Natural killer cell (primary cell): ENCODE measurements around the gene DICER1. TPM values are rescaled to one million over a fixed set of nuclear protein-coding genes. Genes with fewer than 3 reads are reported as not detected.

ENCODE experiments used
- ATAC-seq, 3 donors: fragments of 150-1000 bp in 2 of 3; fragments of 200-7000 bp in 1 of 3; cut with Tn5 transposase; 1 replicate in 1 of 3; 2 replicates in 2 of 3; pipeline ENCODE4 v1.10.0; 2021; ENCODE audit warnings: mild to moderate bottlenecking in 2 of 3, moderate library complexity in 2 of 3
- DNase-seq, 2 donors: peaks; one replicate each; pipeline versions ENCODE4 v3.0.0 to v3.0.0-alpha.2; 2013 to 2021; ENCODE audit warnings: mixed read lengths in 1 of 2
- H3K27ac ChIP-seq: one replicate; pipeline ENCODE4 v1.5.1; 2013; ENCODE audit warnings: mild to moderate bottlenecking, low read length
- H3K27me3 ChIP-seq: one replicate; pipeline ENCODE4 v1.6.1; 2013; ENCODE audit warnings: low read length; ENCODE audit not compliant: control insufficient read depth, insufficient read depth
- H3K36me3 ChIP-seq: one replicate; pipeline ENCODE4 v1.6.1; 2013; ENCODE audit warnings: low read length; ENCODE audit not compliant: control insufficient read depth, insufficient read depth
- H3K4me1 ChIP-seq: one replicate; pipeline ENCODE4 v1.6.1; 2013; ENCODE audit warnings: low read length; ENCODE audit not compliant: control insufficient read depth, insufficient read depth
- H3K4me3 ChIP-seq: one replicate; pipeline ENCODE4 v1.5.1; 2013; ENCODE audit warnings: low read length
- H3K9me3 ChIP-seq: one replicate; pipeline ENCODE4 v1.6.1; 2013; ENCODE audit warnings: low read length; ENCODE audit not compliant: control insufficient read depth, insufficient read depth
- H3K27ac Mint-ChIP-seq, 2 donors: one replicate each; pipeline ENCODE4 v1.8.0; 2022; ENCODE audit warnings: mild to moderate bottlenecking in 2 of 2, mixed read lengths in 2 of 2, moderate library complexity in 1 of 2
- H3K27me3 Mint-ChIP-seq, 2 donors: one replicate each; pipeline ENCODE4 v1.8.0; 2022; ENCODE audit warnings: low read depth in 2 of 2, mixed read lengths in 2 of 2
- H3K36me3 Mint-ChIP-seq: one replicate; pipeline ENCODE4 v1.8.0; 2022; ENCODE audit warnings: mixed read lengths
- H3K4me1 Mint-ChIP-seq, 2 donors: one replicate each; pipeline ENCODE4 v1.8.0; 2022; ENCODE audit warnings: mixed read lengths in 2 of 2
- H3K4me3 Mint-ChIP-seq: one replicate; pipeline ENCODE4 v1.8.0; 2022; ENCODE audit warnings: mild to moderate bottlenecking, moderate library complexity, mixed read lengths
- H3K9me3 Mint-ChIP-seq, 2 donors: one replicate each; pipeline ENCODE4 v1.8.0; 2022; ENCODE audit warnings: mixed read lengths in 2 of 2
- CTCF ChIP-seq: fragments of 200-600 bp; IDR thresholded peaks from one replicate; pipeline ENCODE4 v1.8.0; 2022; ENCODE audit warnings: antibody characterized with exemption
- WGBS: methylation state at CpG from one replicate; pipeline ENCODE4 v1.1.7; 2013; ENCODE audit warnings: missing lambda C conversion rate; ENCODE audit not compliant: insufficient coverage; 5-methylcytosine and 5-hydroxymethylcytosine counted together
- intact Hi-C: fragments of 100-400 bp; cut with micrococcal nuclease; formaldehyde crosslinking; loops from one replicate; pipeline ENCODE4 v1.14.2; 2022
- total RNA-seq, 4 donors: library from RNA; stranded (reverse); fragments of 120-200 nt in 1 of 4; gene quantifications; one replicate each; pipeline versions ENCODE4 v1.2.3 to v1.2.4, GENCODE V29; 2013 to 2022

Gene DICER1
- total RNA-seq, 3 donors from 2014 or later (not counting 1 experiment from before 2014, with no cell fraction given): 47.7 to 59.3 (median 52.9) TPM

GRCh38 chr14:95200404-95200803, 43.1 kb upstream of the DICER1 start:
- Histone ChIP-seq H3K4me1 (no peaks in the 10 kb centered on the region), H3K27me3 (no peaks in the 10 kb centered on the region), H3K36me3 (no peaks in the 10 kb centered on the region), H3K27ac (no peak overlapping the region), H3K4me3 (no peak overlapping the region), H3K9me3 (no peaks in the 10 kb centered on the region)
- intact Hi-C loops: no loop called here
- no peak for TF ChIP-seq CTCF
- H3K27ac Mint-ChIP-seq: no peak overlapping the region
- H3K4me1 Mint-ChIP-seq: peaks cover 0 to 5% of the 10 kb centered on the region in 2 donors
- DNase-seq (no peak), ATAC-seq (no peak)
- H3K36me3 Mint-ChIP-seq: no peaks in the 10 kb centered on the region
- H3K9me3 Mint-ChIP-seq: no peaks in the 10 kb centered on the region
- no peak overlapping the region for H3K4me3 Mint-ChIP-seq
- WGBS: 82% methylated on average over 7 of the region's 7 CpGs
- peaks cover 6 to 31% of the 10 kb centered on the region in 2 donors for H3K27me3 Mint-ChIP-seq

DNA sequence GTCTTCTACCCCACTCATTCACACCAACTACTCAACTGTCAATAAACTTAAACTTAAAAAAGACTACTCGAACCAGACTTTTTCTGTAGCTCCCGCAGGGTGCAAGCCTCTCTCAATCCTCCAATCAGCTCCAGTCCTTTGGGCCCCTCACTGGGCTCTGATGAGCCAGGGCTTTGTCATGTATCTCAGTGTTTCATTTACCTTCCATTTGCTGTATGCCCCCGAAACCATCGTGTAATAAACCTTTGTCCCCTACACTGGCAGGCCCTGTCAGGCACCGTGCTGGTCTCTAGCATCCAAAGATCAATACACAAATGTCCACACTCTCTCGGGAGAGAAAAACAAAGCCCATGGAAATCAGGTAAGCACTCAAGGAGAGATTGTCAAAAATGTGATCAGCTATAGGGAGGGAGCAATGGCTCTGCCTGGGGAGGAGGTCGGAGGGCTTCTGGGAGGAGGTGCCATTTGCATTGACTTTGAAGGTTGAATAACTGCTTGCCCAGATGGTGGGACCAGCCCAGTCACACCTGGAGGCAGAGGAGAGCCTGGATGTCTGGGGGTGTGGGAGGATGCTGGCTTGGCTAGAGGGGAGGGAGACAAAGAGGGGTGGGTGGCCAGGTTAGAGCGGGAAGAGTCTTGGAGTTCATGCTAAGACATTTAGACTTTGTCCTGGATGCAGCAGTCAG, 42.1 kb upstream of the DICER1 start:
- H3K27ac Mint-ChIP-seq: no peak overlapping the region

DNA sequence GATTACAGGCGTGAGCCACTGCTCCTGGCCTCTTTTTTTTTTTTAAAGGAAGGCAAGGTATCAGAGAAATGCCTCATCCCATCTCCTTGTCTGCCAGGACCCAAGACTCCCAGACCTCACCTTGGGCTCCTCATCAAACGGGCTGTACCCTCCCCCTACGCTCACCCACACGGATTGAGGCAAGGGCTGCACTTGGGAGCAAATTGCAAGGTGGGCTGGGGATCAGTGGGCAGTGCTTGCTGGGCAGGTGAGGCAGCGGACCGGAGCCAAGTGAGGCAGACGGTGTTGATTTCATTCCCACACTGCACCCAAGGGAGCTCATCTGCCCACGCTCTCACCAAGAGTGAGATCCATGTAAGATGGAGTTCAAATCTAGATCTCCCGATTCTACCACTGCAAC, 41.0 kb upstream of the DICER1 start:
- peaks cover 8 to 20% of the 10 kb centered on the region in 2 donors for H3K27me3 Mint-ChIP-seq
- no peak overlapping the region for H3K4me3 ChIP-seq
- H3K9me3 Mint-ChIP-seq: no peaks in the 10 kb centered on the region
- H3K27me3 ChIP-seq: no peaks in the 10 kb centered on the region
- H3K9me3 ChIP-seq: no peaks in the 10 kb centered on the region
- peaks cover 0 to 5% of the 10 kb centered on the region in 2 donors for H3K4me1 Mint-ChIP-seq
- H3K4me3 Mint-ChIP-seq: no peak overlapping the region
- no peaks in the 10 kb centered on the region for H3K36me3 ChIP-seq
- TF ChIP-seq CTCF: no peak
- H3K4me1 ChIP-seq: no peaks in the 10 kb centered on the region
- no peaks in the 10 kb centered on the region for H3K36me3 Mint-ChIP-seq
- no peak overlapping the region for H3K27ac Mint-ChIP-seq
- ATAC-seq (no peak), DNase-seq (no peak)
- 89% methylated on average over 9 of the region's 9 CpGs for WGBS
- intact Hi-C loops: no loop called here
- H3K27ac ChIP-seq: no peak overlapping the region

More for the DNA sequence above, 42.1 kb upstream of the DICER1 start:
- Mint-ChIP-seq H3K4me3 (no peak overlapping the region), H3K4me1 (peaks cover 0 to 5% of the 10 kb centered on the region in 2 donors), H3K27me3 (peaks cover 8 to 28% of the 10 kb centered on the region in 2 donors), H3K36me3 (no peaks in the 10 kb centered on the region), H3K9me3 (no peaks in the 10 kb centered on the region)
- TF ChIP-seq CTCF: no peak
- Histone ChIP-seq H3K4me1 (no peaks in the 10 kb centered on the region), H3K9me3 (no peaks in the 10 kb centered on the region), H3K36me3 (no peaks in the 10 kb centered on the region), H3K27me3 (no peaks in the 10 kb centered on the region), H3K4me3 (no peak overlapping the region), H3K27ac (no peak overlapping the region)
- ATAC-seq: no peak
- 80% methylated on average over 7 of the region's 8 CpGs for WGBS
- DNase-seq: no peak
- intact Hi-C loops: no loop called here

- no peak overlapping the region for H3K4me3 ChIP-seq
- Mint-ChIP-seq H3K36me3 (no peaks in the 10 kb centered on the region), H3K27me3 (peaks cover 8 to 16% of the 10 kb centered on the region in 2 donors), H3K4me1 (peaks cover 0 to 5% of the 10 kb centered on the region in 2 donors), H3K4me3 (no peak overlapping the region), H3K9me3 (no peaks in the 10 kb centered on the region), H3K27ac (no peak overlapping the region)
- 89% methylated on average over 8 of the region's 8 CpGs for WGBS
- no peaks in the 10 kb centered on the region for H3K36me3 ChIP-seq
- no peaks in the 10 kb centered on the region for H3K9me3 ChIP-seq
- no peak for ATAC-seq
- H3K27ac ChIP-seq: no peak overlapping the region
- TF ChIP-seq CTCF: no peak
- intact Hi-C loops: no loop called here
- H3K27me3 ChIP-seq: no peaks in the 10 kb centered on the region
- H3K4me1 ChIP-seq: no peaks in the 10 kb centered on the region
- no peak for DNase-seq
Measured at GRCh38 chr14:95197551-95197950, 40.2 kb upstream of the DICER1 start.
